BE2C (cell line): ENCODE data around the gene SNRPD3.

ENCODE experiments used
- DNase-seq: peaks from one replicate; pipeline ENCODE4 v3.0.0-alpha.2; 2020
- H3K27me3 ChIP-seq: fragments of 250-450 bp; sonication (Bioruptor Pico); 2 replicates; pipeline ENCODE4 v1.5.1; 2020; ENCODE audit warnings: mild to moderate bottlenecking
- H3K36me3 ChIP-seq: fragments of 250-450 bp; sonication (Bioruptor Pico); 2 replicates; pipeline ENCODE4 v1.5.1; 2020; ENCODE audit warnings: mild to moderate bottlenecking
- H3K4me1 ChIP-seq: fragments of 250-450 bp; sonication (Bioruptor Pico); 2 replicates; pipeline ENCODE4 v1.5.1; 2020
- H3K4me3 ChIP-seq: 2 replicates; pipeline ENCODE4 v1.5.1; 2011; ENCODE audit warnings: low read depth, low read length
- H3K9me3 ChIP-seq: fragments of 250-450 bp; sonication (Bioruptor Pico); 2 replicates; pipeline ENCODE4 v1.5.1; 2020
- TF ChIP-seq, protein P1 (sequence below): IDR thresholded peaks from 2 replicates; pipeline ENCODE4 v1.5.1; 2012; ENCODE audit warnings: mild to moderate bottlenecking, low read depth, low read length

The SNRPD3 gene

GRCh38 chr22:24571266-24571665, 15.5 kb downstream of the SNRPD3 start:
- Histone ChIP-seq H3K4me1 (no peaks in the 10 kb centered on the region), H3K36me3 (peaks cover 84% of the 10 kb centered on the region), H3K9me3 (no peaks in the 10 kb centered on the region), H3K27me3 (peaks cover 4% of the 10 kb centered on the region; the same call in 1 of the 2 replicates), H3K4me3 (no peak overlapping the region)
- TF ChIP-seq, protein P1, sequence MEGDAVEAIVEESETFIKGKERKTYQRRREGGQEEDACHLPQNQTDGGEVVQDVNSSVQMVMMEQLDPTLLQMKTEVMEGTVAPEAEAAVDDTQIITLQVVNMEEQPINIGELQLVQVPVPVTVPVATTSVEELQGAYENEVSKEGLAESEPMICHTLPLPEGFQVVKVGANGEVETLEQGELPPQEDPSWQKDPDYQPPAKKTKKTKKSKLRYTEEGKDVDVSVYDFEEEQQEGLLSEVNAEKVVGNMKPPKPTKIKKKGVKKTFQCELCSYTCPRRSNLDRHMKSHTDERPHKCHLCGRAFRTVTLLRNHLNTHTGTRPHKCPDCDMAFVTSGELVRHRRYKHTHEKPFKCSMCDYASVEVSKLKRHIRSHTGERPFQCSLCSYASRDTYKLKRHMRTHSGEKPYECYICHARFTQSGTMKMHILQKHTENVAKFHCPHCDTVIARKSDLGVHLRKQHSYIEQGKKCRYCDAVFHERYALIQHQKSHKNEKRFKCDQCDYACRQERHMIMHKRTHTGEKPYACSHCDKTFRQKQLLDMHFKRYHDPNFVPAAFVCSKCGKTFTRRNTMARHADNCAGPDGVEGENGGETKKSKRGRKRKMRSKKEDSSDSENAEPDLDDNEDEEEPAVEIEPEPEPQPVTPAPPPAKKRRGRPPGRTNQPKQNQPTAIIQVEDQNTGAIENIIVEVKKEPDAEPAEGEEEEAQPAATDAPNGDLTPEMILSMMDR, result no peak
- DNase-seq, result no peak

DNA sequence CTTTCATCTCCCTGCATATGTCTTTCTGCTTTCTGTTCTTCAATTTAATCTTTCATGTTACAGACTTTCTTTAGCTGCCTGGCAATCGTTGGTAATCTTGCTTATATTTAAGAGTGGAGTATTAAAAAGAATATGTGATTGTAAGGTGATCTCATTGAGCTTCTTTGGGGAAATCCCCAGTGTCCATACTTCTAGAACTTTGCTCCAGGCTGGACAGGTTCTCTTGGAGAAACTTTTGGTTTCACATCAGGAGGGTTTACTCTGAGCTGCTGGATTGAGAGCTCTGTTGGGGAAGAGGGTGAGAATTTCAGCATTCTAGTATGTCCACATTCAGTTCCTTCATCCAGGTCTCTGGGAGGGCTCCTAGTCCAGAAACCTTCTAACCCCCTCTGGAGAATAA, 21.0 kb downstream of the SNRPD3 start:
- H3K27me3 ChIP-seq, result peaks cover 4% of the 10 kb centered on the region; the same call in 1 of the 2 replicates
- H3K36me3 ChIP-seq, result peaks cover 38% of the 10 kb centered on the region
- no peaks in the 10 kb centered on the region; the same call in 1 of the 2 replicates for H3K4me1 ChIP-seq
- DNase-seq, result no peak
- TF ChIP-seq, protein P1, result no peak
- no peaks in the 10 kb centered on the region for H3K9me3 ChIP-seq
- H3K4me3 ChIP-seq, result no peak overlapping the region

DNA sequence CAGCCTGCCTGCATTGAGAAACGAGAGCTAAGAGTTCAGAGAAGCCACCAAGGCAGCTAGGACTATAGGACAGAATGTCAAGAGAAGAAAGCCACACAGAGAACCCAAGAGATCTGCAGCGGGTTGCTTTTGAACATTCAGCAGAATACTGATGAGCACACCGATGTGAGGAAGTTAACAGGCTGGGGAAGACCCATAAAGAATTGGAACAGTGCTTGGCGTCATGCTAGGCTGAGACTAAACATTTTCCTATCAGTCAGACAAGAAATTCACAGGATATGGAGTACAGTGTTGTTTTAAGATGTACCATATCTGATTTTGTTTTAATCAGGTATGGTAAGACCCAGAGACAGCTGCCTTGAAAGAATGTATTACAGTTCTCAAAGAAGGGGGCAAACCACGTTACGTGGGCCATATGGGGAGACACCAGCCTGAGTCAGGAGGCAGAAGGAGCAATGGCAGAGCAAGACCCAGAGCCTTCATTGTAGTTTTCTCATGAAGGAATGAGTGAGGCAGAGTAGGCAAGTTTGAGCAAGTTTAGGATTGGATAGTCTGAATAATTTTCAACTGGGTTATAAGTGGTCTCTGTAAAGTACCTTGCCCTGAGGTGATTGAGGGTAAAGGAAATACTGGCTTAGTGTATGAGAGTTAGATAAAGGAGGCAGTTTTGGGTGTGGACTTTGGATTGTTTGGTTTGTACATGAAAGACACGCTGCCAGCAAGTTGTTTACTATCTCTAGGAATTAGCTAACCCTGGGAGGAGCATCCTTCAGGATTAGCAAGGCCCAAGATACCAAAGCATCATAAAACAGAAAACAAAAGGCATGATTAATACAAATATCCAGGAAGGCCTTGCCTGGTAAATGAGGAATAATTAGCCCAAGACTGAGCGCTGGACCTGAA, 22.8 kb downstream of the SNRPD3 start:
- peaks cover 4% of the 10 kb centered on the region; the same call in 1 of the 2 replicates for H3K27me3 ChIP-seq
- H3K4me1 ChIP-seq, result peaks cover 7% of the 10 kb centered on the region
- peaks cover 20% of the 10 kb centered on the region for H3K36me3 ChIP-seq
- no peak overlapping the region for H3K4me3 ChIP-seq
- TF ChIP-seq, protein P1, result no peak
- H3K9me3 ChIP-seq, result no peaks in the 10 kb centered on the region
- DNase-seq, result no peak

DNA sequence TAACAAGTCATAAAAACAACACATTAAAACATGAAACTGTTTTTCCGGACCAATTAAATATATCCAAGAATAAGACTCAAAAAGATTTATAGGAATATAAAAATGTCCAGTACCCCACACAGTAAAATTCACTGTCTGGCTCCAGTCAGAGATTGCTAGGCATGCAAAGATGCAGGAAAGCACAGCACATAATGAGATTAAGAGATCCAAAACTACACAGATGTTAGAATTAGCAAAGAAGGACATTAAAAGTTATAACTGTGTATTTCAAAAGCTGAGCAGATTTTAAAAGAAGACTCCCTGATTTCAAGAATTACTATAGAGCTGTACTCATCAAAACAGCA, 23.4 kb downstream of the SNRPD3 start:
- TF ChIP-seq, protein P1, result no peak
- no peaks in the 10 kb centered on the region for H3K9me3 ChIP-seq
- peaks cover 8% of the 10 kb centered on the region for H3K4me1 ChIP-seq
- no peak for DNase-seq
- H3K27me3 ChIP-seq, result peaks cover 2% of the 10 kb centered on the region; the same call in 1 of the 2 replicates
- no peak overlapping the region for H3K4me3 ChIP-seq
- H3K36me3 ChIP-seq, result peaks cover 13% of the 10 kb centered on the region

GRCh38 chr22:24580276-24580675, 24.5 kb downstream of the SNRPD3 start:
- Histone ChIP-seq H3K27me3 (no peaks in the 10 kb centered on the region), H3K9me3 (no peaks in the 10 kb centered on the region), H3K36me3 (peaks cover 4% of the 10 kb centered on the region), H3K4me3 (no peak overlapping the region), H3K4me1 (peaks cover 8% of the 10 kb centered on the region)
- DNase-seq, result no peak
- TF ChIP-seq, protein P1, result no peak
